Fibroblast of the aortic adventitia (primary cell): ENCODE data around the gene NRG2. TPM values are rescaled to one million over a fixed set of nuclear protein-coding genes. Genes with fewer than 3 reads are reported as not detected.

Experiments used
- DNase-seq: peaks from one replicate; pipeline ENCODE4 v3.0.0-alpha.2; 2010; ENCODE audit warnings: low read depth
- H3K4me3 ChIP-seq: 2 replicates; pipeline ENCODE4 v1.5.1; 2011; ENCODE audit warnings: low read depth, mild to moderate bottlenecking, control low read depth, low read length, moderate library complexity
- total RNA-seq: library from RNA; depleted of rRNA; stranded (reverse); fragments of >200 nt; gene quantifications from 2 replicates; pipeline ENCODE4 v1.2.3, GENCODE V29; 2012; ENCODE audit warnings: low replicate concordance
- TF ChIP-seq, protein P1 (sequence below): IDR thresholded peaks from 2 replicates; pipeline ENCODE4 v1.5.1; 2011; ENCODE audit warnings: mild to moderate bottlenecking, low read length, control low read depth, inconsistent platforms; ENCODE audit not compliant: insufficient read depth

NRG2 gene
- total RNA-seq, 1 donor = 0.36 TPM

DNA sequence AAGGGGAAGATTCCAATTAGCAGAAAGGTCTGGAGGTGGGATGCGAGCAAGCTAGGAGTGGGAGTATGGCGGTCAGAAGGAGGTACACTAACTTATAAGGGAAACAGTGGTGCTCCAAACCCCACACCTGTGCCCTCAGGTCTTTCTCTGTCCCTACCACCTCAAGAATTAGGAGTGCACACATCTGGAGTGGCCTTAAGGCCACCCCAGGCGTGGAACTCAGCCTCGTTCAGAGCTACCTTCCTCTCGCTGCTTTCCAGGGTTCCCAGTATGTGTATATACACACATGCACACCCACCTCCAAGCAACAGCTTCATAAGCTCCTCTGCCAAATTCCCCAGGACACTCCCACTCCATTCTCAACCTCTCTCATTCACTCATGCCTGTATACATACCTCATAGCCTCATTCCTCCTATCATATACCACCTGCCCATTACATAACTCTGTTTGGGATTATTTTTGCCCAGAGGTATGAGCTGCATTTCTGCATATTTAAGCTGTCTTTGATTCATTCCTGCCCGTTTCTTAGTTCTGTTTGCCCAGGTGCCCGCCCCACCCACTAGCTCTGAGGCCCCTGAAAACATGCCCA, 128.8 kb downstream of the NRG2 start:
- DNase-seq = no peak
- no peak overlapping the region for H3K4me3 ChIP-seq
- TF ChIP-seq, protein P1, sequence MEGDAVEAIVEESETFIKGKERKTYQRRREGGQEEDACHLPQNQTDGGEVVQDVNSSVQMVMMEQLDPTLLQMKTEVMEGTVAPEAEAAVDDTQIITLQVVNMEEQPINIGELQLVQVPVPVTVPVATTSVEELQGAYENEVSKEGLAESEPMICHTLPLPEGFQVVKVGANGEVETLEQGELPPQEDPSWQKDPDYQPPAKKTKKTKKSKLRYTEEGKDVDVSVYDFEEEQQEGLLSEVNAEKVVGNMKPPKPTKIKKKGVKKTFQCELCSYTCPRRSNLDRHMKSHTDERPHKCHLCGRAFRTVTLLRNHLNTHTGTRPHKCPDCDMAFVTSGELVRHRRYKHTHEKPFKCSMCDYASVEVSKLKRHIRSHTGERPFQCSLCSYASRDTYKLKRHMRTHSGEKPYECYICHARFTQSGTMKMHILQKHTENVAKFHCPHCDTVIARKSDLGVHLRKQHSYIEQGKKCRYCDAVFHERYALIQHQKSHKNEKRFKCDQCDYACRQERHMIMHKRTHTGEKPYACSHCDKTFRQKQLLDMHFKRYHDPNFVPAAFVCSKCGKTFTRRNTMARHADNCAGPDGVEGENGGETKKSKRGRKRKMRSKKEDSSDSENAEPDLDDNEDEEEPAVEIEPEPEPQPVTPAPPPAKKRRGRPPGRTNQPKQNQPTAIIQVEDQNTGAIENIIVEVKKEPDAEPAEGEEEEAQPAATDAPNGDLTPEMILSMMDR = no peak

DNA sequence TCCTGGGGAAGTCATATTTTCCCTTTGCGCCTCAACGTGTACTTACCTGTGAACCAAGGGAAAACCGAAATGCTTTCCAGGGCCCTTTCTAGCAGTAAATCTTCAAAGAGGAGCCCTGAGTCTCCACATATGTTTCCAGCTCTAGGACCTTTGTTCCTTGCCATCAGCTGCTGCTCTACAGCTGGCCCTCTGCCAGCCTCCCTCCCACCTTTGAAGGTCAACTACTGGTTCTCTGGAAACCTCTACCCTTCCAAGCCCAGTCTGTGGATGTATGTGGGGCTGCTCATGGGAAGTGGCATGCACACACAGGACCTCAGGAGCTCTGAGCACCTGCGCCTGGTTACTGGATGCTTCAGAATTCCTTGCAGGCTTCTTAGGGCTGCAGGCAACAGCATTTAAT, 130.3 kb downstream of the NRG2 start:
- DNase-seq = no peak
- H3K4me3 ChIP-seq = no peak overlapping the region
- TF ChIP-seq, protein P1 = no peak

DNA sequence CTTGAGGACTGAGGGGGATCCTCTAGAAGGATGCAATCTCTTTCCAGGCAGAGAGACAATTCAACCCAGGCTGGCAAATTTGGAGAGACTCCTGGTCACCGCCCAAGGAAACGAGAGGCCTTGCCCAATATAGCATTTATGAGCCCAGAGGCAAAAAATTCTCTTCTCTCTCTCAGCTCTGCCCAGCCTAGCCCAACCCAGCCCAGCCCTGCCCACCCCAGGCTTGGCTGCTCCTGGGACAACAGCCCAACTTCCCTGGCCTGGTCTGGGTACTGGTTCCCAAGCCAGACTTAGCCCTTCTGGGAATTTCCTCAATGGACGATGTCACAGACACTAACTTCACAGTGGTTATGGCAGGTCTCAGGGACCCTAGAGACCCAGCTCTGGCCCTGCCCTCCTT, 130.9 kb downstream of the NRG2 start:
- DNase-seq = no peak
- TF ChIP-seq, protein P1 = no peak
- no peak overlapping the region for H3K4me3 ChIP-seq

DNA sequence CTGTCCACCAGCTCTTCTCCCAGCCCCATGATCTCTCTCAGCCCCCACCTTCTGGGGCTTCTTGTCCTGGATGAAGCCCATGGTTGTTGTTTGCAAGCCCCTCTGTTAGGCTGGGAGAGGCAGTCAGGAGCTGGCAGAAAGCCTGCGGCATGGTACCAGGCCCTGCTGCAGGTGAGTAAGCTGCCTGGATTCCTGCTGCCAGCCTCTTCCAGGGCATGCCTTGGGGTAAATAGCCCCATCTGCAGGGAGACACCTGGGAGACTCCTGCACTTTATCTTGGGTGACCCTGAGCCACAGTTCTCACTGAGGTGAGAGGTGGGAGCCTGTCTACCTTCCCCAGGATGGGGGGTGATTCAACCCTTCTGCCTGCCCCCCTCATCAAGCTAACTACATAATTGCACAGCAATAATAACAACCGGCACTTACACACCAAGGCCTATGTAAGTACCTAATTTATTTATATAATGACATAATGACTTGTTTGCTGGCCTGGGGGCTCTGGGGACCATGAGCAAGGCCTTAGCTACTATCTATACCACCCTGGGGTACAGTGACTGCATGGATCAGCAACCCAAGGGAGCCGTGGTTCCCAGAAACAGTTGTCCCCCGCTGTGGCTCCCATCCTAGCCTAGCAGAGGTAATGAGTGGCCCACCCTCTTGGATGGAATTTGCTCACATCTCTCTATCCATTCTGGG, 131.5 kb downstream of the NRG2 start:
- no peak for DNase-seq
- TF ChIP-seq, protein P1 = no peak
- H3K4me3 ChIP-seq = no peak overlapping the region

DNA sequence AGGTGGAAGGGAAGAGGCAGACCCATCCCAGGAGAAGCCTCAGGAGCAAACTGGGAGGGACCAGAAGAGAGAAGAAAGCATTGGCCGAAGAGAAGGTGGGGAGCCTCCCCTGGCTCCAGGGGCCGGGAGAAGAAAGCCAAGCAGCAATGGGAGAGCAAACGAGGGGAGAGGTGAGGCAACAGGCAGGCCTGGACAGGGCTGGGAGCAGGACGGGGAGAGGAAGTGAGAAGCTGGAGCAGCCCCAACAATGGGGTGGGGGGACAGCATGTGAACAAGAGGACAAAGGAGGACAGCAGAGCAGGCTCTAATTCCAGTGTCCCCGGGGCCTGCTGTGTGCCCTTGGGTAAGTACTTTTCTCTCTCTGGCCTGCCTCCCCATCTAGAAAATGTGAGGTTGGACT, 132.2 kb downstream of the NRG2 start:
- no peak for DNase-seq
- H3K4me3 ChIP-seq = no peak overlapping the region
- TF ChIP-seq, protein P1 = no peak

DNA sequence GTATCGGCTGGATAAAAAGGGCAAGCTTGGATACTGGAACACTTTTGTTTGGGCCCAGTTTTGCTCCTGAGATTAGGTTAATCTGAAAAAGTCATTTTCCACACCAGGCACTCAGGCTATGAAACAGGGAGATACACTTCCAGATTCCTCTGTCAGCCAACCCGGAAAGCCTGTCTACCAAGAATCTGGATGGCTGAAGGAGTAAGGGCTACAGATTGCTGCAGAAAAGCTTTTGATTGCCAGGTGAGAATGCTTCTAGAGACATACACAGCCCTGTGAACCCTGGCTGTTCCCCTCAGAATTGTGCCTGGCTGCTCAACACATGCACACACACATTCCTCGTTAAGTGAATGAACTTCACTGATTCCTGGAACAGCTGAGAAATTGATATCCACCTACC, 133.1 kb downstream of the NRG2 start:
- H3K4me3 ChIP-seq = no peak overlapping the region
- DNase-seq = no peak
- TF ChIP-seq, protein P1 = no peak
